Endothelial cell of umbilical vein (primary cell): Measurements from ENCODE around the gene USF3. TPM values are rescaled to one million over a fixed set of nuclear protein-coding genes. Genes with fewer than 3 reads are reported as not detected.

Experiments
- BruUV-seq: library from RNA; stranded (reverse); fragments of 400-500 nt; replicated peaks from 2 replicates; lab custom pipeline; 2021; lab: Mats Ljungman, UMichigan
- CTCF ChIA-PET: fragments of 300-600, 350-600 bp; sonication (Branson Sonifier 250); formaldehyde crosslinking; loops from one replicate; lab custom pipeline; 2021; ENCODE audit warnings: antibody characterized with exemption, inconsistent platforms; lab: Charles Lee
- POLR2A ChIA-PET: fragments of 300-600, 350-600 bp; sonication (Branson Sonifier 250); formaldehyde crosslinking; loops from one replicate; lab custom pipeline; 2021; ENCODE audit warnings: antibody characterized with exemption, inconsistent platforms; lab: Charles Lee
- DNase-seq: peaks from one replicate; pipeline ENCODE4 v3.0.0-alpha.2; 2011; ENCODE audit warnings: low read depth, low spot score
- FAIRE-seq: peaks from 2 replicates; lab custom pipeline; 2011; peaks lifted over from hg19 to GRCh38; lab: Jason Lieb, UNC
- H2AFZ ChIP-seq: 2 replicates; pipeline ENCODE4 v1.6.0; 2012; ENCODE audit warnings: low read depth, low read length, control low read depth, inconsistent platforms
- H3K27ac ChIP-seq: 2 replicates; pipeline ENCODE4 v1.5.1; 2011; ENCODE audit warnings: low read depth, mild to moderate bottlenecking, control low read depth, low read length, moderate library complexity; ENCODE audit not compliant: insufficient read depth
- H3K27me3 ChIP-seq, 2 experiments: 2 replicates each; pipeline versions ENCODE4 v1.6.0 to v1.6.1; 2011; ENCODE audit warnings: low read length in 2 of 2, mixed read lengths in 1 of 2; ENCODE audit not compliant: control insufficient read depth in 2 of 2, insufficient read depth in 2 of 2
- H3K36me3 ChIP-seq, 2 experiments: 2 replicates in 1 of 2; 3 replicates in 1 of 2; pipeline ENCODE4 v1.5.1; 2011; ENCODE audit warnings: low read length in 2 of 2, mild to moderate bottlenecking in 1 of 2, moderate library complexity in 1 of 2; ENCODE audit not compliant: control insufficient read depth in 2 of 2, insufficient read depth in 2 of 2; ENCODE audit errors: extremely low read depth in 1 of 2
- H3K4me1 ChIP-seq: 3 replicates; pipeline ENCODE4 v1.5.1; 2011; ENCODE audit warnings: mild to moderate bottlenecking, low read length; ENCODE audit not compliant: control insufficient read depth, insufficient read depth; ENCODE audit errors: extremely low read depth
- H3K4me2 ChIP-seq: 2 replicates; pipeline ENCODE4 v1.6.1; 2011; ENCODE audit warnings: low read length, control low read depth, mixed read lengths; ENCODE audit not compliant: insufficient read depth
- H3K4me3 ChIP-seq, 3 experiments: fragments of 200-600 bp in 1 of 3; sonication (generic), shearing (Covaris generic) in 1 of 3; replicated peaks in 1 of 3; 2 replicates each; pipeline ENCODE4 v1.5.1; 2011 to 2016; ENCODE audit warnings: control low read depth in 3 of 3, low read length in 3 of 3, mild to moderate bottlenecking in 2 of 3, inconsistent platforms in 1 of 3, low read depth in 1 of 3, moderate library complexity in 1 of 3; ENCODE audit not compliant: insufficient read depth in 1 of 3
- H3K79me2 ChIP-seq: 2 replicates; pipeline ENCODE4 v1.6.0; 2012; ENCODE audit warnings: low read length, inconsistent platforms; ENCODE audit not compliant: control insufficient read depth, insufficient read depth
- H3K9ac ChIP-seq: replicated peaks from 2 replicates; pipeline ENCODE3; 2011; ENCODE audit warnings: low read length, control low read depth; ENCODE audit not compliant: insufficient read depth; ENCODE audit errors: extremely low read depth
- H3K9me1 ChIP-seq: replicated peaks from 3 replicates; pipeline ENCODE4 v1.6.0; 2011; ENCODE audit warnings: mild to moderate bottlenecking, low read length; ENCODE audit not compliant: control insufficient read depth, insufficient read depth; ENCODE audit errors: extremely low read depth
- H3K9me3 ChIP-seq: replicated peaks from 2 replicates; pipeline ENCODE4 v1.5.1; 2012; ENCODE audit warnings: low read length, inconsistent platforms; ENCODE audit not compliant: control insufficient read depth, insufficient read depth
- H4K20me1 ChIP-seq: replicated peaks from 2 replicates; pipeline ENCODE3; 2011; ENCODE audit warnings: mild to moderate bottlenecking, low read length; ENCODE audit not compliant: control insufficient read depth, insufficient read depth; ENCODE audit errors: extremely low read depth
- CTCF ChIP-seq, 2 donors: IDR thresholded peaks; 1 replicate in 1 of 2; 2 replicates in 1 of 2; pipeline ENCODE4 v1.5.1; 2011; ENCODE audit warnings: low read length in 2 of 2, mild to moderate bottlenecking in 2 of 2, moderate library complexity in 2 of 2, control low read depth in 1 of 2, inconsistent platforms in 1 of 2, low read depth in 1 of 2; ENCODE audit not compliant: insufficient read depth in 1 of 2; ENCODE audit errors: extremely low read depth in 1 of 2
- EZH2 ChIP-seq: IDR thresholded peaks from 2 replicates; pipeline ENCODE4 v1.6.1; 2012; ENCODE audit warnings: borderline replicate concordance, low read depth, mild to moderate bottlenecking, moderate library complexity, low read length, inconsistent platforms; ENCODE audit not compliant: severe bottlenecking
- FOS ChIP-seq: IDR thresholded peaks from 2 replicates; pipeline ENCODE4 v1.6.1; 2011; ENCODE audit warnings: mild to moderate bottlenecking, low read length, moderate library complexity, borderline replicate concordance; ENCODE audit not compliant: insufficient read depth
- GATA2 ChIP-seq: IDR thresholded peaks from 2 replicates; pipeline ENCODE4 v1.7.0; 2011; ENCODE audit warnings: low read depth, mild to moderate bottlenecking, moderate library complexity, mixed read lengths, low read length; ENCODE audit not compliant: insufficient read length, insufficient read depth
- JUN ChIP-seq: IDR thresholded peaks from 2 replicates; pipeline ENCODE4 v1.6.1; 2011; ENCODE audit warnings: borderline replicate concordance, low read depth; ENCODE audit not compliant: insufficient read length, insufficient read depth
- MAX ChIP-seq: IDR thresholded peaks from 2 replicates; pipeline ENCODE4 v1.6.1; 2011; ENCODE audit not compliant: insufficient read depth, insufficient read length
- MYC ChIP-seq: IDR thresholded peaks from one replicate; pipeline ENCODE4 v1.6.1; 2011; ENCODE audit warnings: mild to moderate bottlenecking, low read depth, low read length
- POLR2A ChIP-seq: IDR thresholded peaks from 2 replicates; pipeline ENCODE4 v1.6.1; 2012; ENCODE audit warnings: low read depth, mild to moderate bottlenecking, control low read depth, low read length
- POLR2AphosphoS5 ChIP-seq: IDR thresholded peaks from 2 replicates; pipeline ENCODE4 v1.6.1; 2012; ENCODE audit warnings: low read depth, mild to moderate bottlenecking, control low read depth, low read length, moderate library complexity; ENCODE audit not compliant: insufficient read depth
- dilution Hi-C: fragments of 300-500 bp; cut with MboI; formaldehyde crosslinking; loops from one replicate; pipeline ENCODE4 v1.15.0; 2019; ENCODE audit warnings: low sequenced_read_pairs; ENCODE audit not compliant: extremely low pct_ligation_motif_present
- intact Hi-C: fragments of 100-400 bp; cut with micrococcal nuclease; formaldehyde crosslinking; loops from one replicate; pipeline ENCODE4 v1.10.0; 2022
- polyA plus RNA-seq, 4 experiments: library from polyadenylated mRNA; depleted of rRNA in 3 of 4; stranded (reverse) in 3 of 4; unstranded in 1 of 4; fragments of >200 nt; gene quantifications; 2 replicates each; pipeline versions ENCODE4 v1.2.1 to v1.2.3, GENCODE V29; 2011 to 2012; ENCODE audit warnings: missing spikeins in 1 of 4
- total RNA-seq: library from RNA; stranded (reverse); gene quantifications from 2 replicates; pipeline ENCODE4 v1.2.3, GENCODE V29; 2021

USF3 gene
- total and polyA plus RNA-seq, 2 donors (not counting 3 experiments of a cell fraction or from before 2014, with no cell fraction given), result 7.0 to 10.5 TPM

GRCh38 chr3:113717818-113718217 lies 21.4 kb upstream of the USF3 start:
- BruUV-seq, result no TSS peak
- Histone ChIP-seq H3K79me2 (no peaks in the 10 kb centered on the region), H3K9me1 (no peaks in the 10 kb centered on the region), H2AFZ (no peak overlapping the region), H3K4me1 (no peaks in the 10 kb centered on the region), H3K4me2 (no peak overlapping the region), H3K27me3 (no peaks in the 10 kb centered on the region), H3K36me3 (peaks cover 3 to 21% of the 10 kb centered on the region in 2 experiments), H4K20me1 (peaks cover 2% of the 10 kb centered on the region), H3K4me3 (no peak overlapping the region), H3K27ac (no peak overlapping the region), H3K9me3 (no peaks in the 10 kb centered on the region), H3K9ac (no peak overlapping the region)
- ChIA-PET CTCF (no interaction called here), POLR2A (no interaction called here)
- dilution Hi-C loops, result no loop called here
- intact Hi-C loops, result no loop called here
- no peak for TF ChIP-seq MYC
- no peak for TF ChIP-seq GATA2
- no peak for TF ChIP-seq FOS
- TF ChIP-seq EZH2, result no peak
- no peak for TF ChIP-seq JUN
- TF ChIP-seq POLR2AphosphoS5, result no peak
- TF ChIP-seq MAX, result no peak
- no peak for TF ChIP-seq CTCF (IDR thresholded peaks at IDR 0.05; ENCODE audit: extremely low read depth in 1 of 2, insufficient read depth in 1 of 2, low read depth in 1 of 2, low read length in 2 of 2)
- TF ChIP-seq POLR2A, result no peak
- FAIRE-seq (no peak), DNase-seq (no peak)
